Astrocyte of the spinal cord (primary cell): ENCODE measurements around the gene EIF3D.
"Not testable (repeated sequence)": the region's sequence is repeated elsewhere in the genome, so short reads cannot be mapped to it uniquely, and the experiment has no call there.

Experiments
- DNase-seq: peaks from one replicate; pipeline ENCODE4 v3.0.0; 2011; ENCODE audit warnings: low read depth, low spot score
- H3K4me3 ChIP-seq: 2 replicates; pipeline ENCODE4 v1.5.1; 2011; ENCODE audit warnings: low read depth, mild to moderate bottlenecking, low read length, moderate library complexity
- in situ Hi-C: cut with HindIII; loops from 2 replicates; pipeline ENCODE4 v1.10.0; 2017; ENCODE audit warnings: low sequenced_read_pairs
- TF ChIP-seq, protein P1 (sequence below): IDR thresholded peaks from 2 replicates; pipeline ENCODE4 v1.5.1; 2012; ENCODE audit warnings: low read depth, mild to moderate bottlenecking, low read length, inconsistent platforms

Gene EIF3D

DNA sequence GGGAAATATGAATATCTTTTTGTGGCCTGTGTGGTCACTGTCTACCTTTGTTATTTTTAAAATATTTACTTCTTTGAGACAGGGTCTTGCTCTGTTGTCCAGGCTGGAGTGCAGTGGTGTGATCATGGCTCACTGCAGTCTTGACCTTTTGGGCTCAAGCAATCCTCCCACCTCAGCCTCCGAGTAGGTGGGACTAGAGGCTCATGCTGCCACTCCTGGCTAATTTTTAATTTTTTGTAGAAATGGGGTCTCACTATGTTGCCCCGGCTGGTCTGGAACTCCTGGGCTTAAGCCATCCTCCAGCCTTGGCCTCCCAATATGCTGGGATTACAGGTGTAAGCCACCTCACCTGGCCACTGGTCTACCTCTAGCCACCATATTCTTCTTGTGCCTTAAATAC, 3.5 kb upstream of the EIF3D start:
- DNase-seq: no peak
- in situ Hi-C loops: no loop called here

DNA sequence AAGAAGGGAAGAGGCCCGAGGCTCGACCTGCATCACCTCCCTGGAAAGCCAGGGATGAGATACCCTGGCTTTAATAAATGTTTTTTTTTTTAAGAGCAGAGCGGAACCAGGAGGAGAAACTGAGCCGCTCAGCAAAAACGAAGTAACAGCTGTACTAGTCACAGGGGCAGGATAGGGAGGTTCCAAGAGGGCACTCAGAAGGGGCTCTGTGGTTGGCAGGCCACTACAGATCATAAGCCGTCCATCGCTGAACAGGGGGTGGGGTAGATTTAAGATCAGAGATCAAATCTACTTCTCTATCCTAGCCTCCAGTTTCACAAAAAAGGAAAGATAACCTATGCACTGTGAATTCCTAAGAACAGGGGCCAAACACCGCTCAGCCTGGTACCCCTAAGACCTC, 625 bp downstream of the EIF3D start:
- peak overlapping the region; percentile 99 for H3K4me3 ChIP-seq
- DNase-seq: peak; percentile 5
- TF ChIP-seq, protein P1, sequence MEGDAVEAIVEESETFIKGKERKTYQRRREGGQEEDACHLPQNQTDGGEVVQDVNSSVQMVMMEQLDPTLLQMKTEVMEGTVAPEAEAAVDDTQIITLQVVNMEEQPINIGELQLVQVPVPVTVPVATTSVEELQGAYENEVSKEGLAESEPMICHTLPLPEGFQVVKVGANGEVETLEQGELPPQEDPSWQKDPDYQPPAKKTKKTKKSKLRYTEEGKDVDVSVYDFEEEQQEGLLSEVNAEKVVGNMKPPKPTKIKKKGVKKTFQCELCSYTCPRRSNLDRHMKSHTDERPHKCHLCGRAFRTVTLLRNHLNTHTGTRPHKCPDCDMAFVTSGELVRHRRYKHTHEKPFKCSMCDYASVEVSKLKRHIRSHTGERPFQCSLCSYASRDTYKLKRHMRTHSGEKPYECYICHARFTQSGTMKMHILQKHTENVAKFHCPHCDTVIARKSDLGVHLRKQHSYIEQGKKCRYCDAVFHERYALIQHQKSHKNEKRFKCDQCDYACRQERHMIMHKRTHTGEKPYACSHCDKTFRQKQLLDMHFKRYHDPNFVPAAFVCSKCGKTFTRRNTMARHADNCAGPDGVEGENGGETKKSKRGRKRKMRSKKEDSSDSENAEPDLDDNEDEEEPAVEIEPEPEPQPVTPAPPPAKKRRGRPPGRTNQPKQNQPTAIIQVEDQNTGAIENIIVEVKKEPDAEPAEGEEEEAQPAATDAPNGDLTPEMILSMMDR: no peak
- in situ Hi-C loops: no loop called here

More for the DNA sequence above, 3.5 kb upstream of the EIF3D start:
- H3K4me3 ChIP-seq: no peak overlapping the region
- TF ChIP-seq, protein P1: no peak

GRCh38 chr22:36522662-36523061, 6.3 kb downstream of the EIF3D start:
- in situ Hi-C loops: no loop called here
- DNase-seq: no peak
- TF ChIP-seq, protein P1: no peak
- H3K4me3 ChIP-seq: no peak overlapping the region

GRCh38 chr22:36520423-36520822, 8.5 kb downstream of the EIF3D start:
- DNase-seq: no peak
- in situ Hi-C loops: no loop called here
- no peak overlapping the region for H3K4me3 ChIP-seq

DNA sequence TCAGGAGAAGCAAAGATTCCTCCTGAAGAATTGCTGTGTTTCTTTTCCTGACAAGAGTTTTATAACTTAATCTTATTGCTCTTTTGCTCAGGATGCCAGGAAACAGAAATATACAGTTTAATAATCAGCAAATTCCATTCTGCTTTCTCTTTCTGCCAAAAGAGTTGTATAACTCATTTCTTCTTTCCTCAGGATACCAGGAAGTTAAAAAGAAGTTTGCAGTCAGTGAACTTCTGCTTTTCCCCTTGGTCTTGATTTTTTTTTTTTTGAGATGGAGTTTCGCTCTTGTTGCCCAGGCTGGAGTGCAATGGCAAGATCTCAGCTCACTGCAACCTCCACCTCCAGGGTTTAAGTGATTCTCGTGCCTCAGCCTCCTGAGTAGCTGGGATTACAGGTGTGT, 9.1 kb downstream of the EIF3D start:
- H3K4me3 ChIP-seq, in situ Hi-C loops, DNase-seq: not testable (repeated sequence)

More at GRCh38 chr22:36520423-36520822, 8.5 kb downstream of the EIF3D start:
- TF ChIP-seq, protein P1: no peak

DNA sequence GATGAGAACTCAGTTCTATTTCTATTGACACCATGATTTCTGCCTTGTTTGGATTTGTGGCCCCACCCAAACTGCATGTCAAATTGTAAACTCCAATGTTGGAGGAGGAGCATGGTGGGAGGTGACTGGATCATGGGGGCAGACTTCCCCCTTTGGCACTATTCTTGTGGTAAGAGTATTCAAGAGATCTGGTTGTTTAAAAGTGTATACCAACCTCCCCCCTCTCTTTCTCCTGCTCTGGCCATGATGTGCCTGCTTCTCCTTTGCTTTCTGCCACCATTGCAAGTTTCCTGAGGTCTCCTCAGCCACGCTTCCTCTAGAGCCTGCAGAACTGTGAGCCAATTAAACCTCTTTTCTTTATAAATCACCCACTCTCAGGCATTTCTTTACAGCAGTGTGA, 14.2 kb downstream of the EIF3D start:
- TF ChIP-seq, protein P1: no peak
- DNase-seq: no peak
- no peak overlapping the region for H3K4me3 ChIP-seq
- in situ Hi-C loops: no loop called here

DNA sequence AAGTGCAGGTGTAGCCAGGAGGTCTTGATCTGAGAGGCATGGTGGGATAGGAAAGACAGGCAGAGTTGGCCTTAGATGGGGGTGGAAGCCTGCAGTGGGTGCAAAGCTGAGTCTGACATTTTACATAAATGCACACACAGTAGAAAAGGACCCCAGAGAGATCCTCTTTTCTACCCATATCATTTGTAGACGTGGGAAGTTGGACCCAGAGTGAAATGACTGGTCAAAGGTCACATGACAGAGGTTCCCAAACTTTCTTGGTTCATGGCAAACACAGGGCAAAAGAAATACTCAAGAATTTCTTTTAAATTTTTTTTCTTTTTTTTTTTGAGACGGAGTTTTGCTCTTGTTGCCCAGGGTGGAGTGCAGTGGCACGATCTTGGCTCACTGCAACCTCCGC, 16.0 kb downstream of the EIF3D start:
- in situ Hi-C loops: no loop called here
- H3K4me3 ChIP-seq: no peak overlapping the region
- DNase-seq: no peak
- TF ChIP-seq, protein P1: no peak
